GF-D8 (cell line): ENCODE measurements around the gene IL12RB2.
A peak's percentile ranks its signal among the peaks of the same experiment; 100 is the strongest.
"Not testable (repeated sequence)": the region's sequence is repeated elsewhere in the genome, so short reads cannot be mapped to it uniquely, and the experiment has no call there.

ENCODE experiments used
- DNase-seq: peaks from one replicate; lab custom pipeline; 2025; lab: John Stamatoyannopoulos, UW

The IL12RB2 gene

DNA sequence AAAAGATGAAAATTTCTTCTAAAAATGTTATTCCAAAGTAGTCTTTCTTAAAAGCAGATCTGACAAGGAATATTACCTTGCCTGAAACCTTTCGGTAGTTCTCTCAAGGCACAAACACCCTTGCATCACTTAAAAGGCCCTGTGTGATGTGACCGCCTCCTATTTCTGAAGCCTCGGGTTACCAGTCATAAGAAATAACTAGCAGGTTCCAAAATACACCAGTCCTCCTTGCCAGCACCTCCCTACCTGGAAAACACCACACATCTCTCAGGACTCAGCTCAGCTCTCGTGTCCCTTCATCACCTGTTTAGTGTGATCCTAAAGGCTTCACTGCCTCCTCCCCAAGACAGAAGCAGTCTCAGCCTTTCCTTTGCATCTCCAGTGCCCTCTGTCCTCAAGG is 86.9 kb downstream of the IL12RB2 start:
- no peak for DNase-seq

DNA sequence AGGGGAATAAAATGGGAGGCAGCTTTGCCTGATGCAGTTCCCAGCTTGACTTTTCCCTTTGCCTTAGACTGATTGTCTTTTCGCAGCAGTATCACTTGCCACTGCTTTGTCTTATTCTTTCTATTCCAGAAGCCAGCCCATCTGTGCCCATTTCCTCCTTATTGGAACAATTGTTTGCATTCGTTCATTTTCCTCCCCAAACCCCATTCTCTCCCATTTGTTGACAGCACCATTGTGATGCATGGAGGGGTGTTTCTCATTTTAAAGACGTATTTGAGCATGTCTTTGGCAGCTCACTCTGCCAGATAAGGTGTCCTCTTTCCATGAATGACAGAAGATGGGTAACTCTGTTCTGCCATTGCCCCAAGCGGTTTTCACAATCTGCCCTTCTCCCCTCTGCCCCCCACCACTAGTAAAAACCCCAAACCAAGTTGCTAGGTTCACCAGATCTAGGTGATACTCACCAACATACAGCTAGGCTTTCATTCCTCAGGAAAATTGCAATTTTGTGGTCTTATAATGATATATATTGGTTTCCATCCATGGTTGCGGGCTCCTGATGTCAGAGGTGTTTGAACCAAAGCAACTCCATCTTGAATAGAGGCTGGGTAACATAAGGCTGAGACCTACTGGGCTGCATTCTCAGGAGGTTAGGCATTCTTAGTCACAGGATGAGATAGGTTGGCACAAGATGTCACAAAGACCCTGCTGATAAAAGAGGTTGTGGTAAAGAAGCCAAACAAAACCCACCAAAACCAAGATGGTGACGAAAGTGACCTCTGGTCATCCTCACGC is 91.7 kb downstream of the IL12RB2 start:
- DNase-seq = no peak

DNA sequence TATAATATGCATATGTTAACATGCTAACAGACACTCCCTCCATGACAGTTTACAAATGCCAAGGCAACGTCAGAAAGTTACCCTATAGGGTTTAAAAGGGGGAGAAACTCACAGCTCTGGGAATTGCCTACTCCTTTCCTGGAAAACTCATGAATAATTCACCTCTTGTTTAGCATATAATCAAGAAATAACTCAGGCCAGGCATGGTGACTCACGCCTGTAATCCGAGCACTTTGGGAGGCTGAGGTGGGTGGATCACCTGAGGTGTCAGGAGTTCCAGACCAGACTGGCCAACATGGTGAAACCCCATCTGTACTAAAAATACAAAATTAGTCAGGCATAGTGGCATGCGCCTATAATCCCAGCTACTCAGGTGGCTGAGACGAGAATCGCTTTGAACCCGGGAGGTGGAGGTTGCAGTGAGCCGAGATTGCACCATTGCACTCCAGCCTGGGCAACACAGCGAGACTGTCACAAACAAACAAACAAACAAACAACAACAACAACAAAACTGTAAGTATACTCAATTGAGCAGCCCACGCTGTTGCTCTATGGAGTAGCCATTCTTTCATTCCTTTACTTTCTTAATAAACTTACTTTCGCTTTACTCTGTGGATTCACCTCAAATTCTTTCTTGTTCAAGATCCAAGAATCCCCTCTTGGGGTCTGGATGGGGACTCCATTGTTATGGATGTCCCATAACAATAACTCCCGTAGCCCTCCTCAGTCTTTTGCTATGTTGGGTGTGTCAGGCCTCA is 92.5 kb downstream of the IL12RB2 start:
- DNase-seq = not testable (repeated sequence)

DNA sequence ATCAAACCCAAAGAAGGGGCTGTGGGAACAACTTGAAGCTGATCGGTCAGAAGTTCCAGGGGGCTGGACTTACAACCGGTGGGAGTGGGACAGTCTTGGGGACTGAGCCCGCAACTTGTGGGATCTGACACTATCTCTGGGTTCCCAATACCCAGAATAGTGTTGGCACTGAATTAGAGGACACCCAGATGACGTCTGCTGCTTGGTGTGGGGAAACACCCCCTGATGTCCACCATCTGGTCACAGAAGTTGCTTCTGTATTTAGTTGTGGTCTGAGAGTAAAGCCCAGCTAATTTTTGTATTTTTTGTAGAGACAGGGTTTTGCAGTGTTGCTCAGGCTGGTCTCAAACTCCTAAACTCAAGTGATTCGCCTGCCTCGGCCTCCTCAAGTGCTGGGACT is 93.8 kb downstream of the IL12RB2 start:
- DNase-seq = no peak

DNA sequence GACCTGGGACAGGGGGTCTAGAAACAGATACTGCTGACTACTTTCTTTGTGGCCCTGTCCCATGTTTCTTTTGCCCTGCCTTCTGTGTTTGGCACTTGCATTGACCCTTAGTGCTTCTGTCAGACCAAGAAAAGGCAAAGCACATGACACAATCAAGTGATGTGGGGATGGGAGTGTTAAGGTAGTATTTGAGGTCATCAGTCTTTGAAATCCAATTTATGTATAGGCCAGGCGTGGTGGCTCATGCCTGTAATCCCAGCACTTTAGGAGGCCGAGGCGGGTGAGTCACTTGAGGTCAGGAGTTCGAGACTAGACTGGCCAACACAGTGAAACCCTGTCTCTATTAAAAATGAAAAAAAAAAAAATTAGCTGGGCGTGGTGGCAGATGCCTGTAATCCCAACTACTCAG is 96.5 kb downstream of the IL12RB2 start:
- DNase-seq = no peak

DNA sequence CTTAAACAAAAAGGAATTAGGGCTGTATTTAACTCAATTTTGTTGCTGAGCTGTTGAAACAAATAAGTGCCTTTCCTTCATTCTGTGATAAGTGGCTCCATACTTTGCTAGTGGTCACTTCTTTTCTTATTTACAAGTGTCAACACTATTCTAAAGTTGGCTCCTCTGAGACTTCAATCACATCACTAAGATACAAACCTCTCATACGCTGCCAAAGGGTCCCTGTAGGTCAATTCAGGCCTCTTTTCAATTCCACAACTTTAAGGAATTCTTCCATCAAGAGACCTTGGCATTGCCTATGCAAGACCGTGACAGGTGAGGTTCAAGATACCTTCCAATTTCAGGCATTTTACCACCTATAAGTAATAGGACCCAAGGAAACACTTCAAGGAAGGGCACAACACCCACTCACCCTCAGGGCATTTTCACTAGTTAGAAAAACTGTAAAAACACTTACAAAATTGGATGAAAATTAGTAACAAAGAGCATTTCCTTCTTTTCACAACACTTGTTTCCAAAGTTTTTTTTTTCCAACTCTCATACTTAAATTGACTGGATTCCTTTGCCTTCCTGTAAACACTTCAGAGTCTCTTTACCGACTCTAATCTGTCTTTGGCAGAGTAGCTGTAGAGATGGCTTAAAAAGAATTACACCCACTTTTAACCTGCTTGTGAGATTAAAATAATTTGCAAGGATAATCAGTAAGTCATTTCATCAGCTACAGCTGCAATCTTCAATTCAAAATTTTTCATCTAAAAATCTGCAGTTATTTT is 98.0 kb downstream of the IL12RB2 start:
- DNase-seq = no peak

DNA sequence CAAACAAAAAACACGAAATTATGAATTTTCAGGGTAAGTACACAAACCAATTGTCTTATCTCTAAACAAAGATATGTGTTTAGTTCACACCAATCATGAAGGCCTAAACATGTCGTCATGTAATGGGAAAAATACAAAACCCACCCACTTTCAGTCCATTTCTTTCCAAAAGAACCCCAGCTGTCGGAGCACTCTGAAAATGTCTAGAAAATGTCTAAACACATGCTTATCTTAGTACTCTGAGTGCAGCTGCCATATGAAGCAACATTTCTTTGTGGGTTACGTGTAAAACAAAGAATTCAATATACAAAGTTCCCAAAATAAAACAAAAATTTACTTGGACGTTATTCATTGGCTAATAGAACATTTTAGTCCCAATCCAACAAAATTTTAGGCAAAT is 99.8 kb downstream of the IL12RB2 start:
- no peak for DNase-seq

DNA sequence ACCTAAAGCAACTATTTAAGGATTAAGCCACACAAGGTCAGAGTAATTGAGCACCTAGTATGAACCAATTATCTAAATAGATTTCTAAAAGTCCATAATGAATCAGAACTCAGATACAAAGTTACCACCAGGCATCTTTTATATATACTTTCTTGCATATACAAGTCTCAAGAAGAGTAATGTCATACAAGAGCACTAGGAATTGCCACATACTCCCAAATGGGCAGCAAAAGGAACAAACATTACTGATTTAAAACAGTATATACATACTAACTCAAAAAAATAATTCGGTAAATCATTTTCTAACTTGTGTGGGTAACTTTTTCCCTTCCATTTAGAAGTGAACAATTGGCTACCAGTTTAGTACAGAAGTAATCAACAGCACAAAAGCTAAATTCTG is 100.5 kb downstream of the IL12RB2 start:
- DNase-seq = no peak

DNA sequence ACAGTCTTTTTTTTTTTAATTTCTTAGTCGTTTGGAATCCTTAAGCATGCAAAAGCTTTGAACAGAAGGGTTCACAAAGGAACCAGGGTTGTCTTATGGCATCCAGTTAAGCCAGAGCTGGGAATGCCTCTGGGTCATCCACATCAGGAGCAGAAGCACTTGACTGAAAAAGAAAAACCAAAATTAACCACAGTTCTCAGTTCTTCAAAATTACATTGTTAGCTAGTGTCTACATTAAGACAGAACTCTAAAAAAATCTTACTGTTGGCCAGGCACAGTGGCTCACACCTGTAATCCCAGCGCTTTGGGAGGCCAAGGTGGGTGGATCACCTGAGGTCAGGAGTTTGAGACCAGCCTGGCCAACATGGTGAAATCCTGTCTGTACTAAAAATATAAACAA is 105.4 kb downstream of the IL12RB2 start:
- DNase-seq = not testable (repeated sequence)

DNA sequence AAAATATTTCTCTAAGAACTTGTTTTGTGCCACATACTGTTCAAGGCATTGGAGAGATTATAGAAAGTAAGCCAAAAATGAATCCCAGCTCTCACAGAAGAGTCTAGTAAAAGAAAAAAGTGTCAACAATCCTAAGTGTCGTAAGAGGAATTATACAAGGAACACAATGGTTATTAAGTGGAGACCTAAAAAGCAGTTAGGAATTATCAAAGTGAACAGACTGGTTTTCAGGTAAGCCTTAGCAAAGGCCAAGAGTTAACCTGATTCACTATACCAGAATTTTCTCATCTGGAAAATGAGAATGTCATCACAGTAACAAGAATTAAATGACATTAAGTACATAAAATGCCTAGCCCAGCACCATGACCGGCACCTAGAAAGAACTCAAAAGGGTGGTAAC is 106.9 kb downstream of the IL12RB2 start:
- DNase-seq = no peak

DNA sequence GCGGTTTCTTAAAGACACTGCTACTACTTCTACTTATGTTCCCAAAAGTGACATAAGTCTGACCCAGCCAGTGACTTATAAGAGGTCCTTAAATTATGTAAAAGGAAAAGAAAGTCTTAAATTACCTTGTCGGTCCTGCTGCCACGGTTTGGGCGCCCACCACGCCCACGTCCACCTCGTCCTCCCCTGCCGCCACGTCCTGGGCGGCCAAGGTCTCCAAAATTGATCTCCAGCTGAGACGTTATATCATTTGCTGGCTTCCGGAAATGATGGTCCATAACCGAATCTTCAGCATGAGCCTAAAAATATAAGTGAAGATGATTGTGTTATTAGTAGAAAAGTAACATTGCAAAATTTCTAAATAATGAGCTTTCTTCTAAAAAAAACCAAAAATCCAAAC is 107.4 kb downstream of the IL12RB2 start:
- no peak for DNase-seq

DNA sequence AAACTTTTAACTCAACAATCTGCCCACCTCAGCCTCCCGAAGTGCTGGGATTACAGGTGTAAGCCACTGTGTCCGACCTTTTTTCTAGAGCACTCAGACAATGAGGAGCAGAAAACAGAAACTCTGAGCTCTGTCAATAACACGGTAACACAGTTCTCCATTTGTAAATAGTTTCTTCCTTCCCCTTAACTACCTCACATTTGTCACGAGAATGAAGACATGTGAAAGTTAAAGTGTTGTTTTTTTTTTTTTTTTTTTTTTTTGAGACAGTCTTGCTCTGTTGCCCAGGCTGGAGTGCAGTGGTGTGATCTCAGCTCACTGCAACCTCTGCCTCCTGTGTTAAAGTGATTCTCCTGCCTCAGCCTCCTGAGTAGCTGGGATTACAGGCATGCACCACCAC is 110.1 kb downstream of the IL12RB2 start:
- not testable (repeated sequence) for DNase-seq

DNA sequence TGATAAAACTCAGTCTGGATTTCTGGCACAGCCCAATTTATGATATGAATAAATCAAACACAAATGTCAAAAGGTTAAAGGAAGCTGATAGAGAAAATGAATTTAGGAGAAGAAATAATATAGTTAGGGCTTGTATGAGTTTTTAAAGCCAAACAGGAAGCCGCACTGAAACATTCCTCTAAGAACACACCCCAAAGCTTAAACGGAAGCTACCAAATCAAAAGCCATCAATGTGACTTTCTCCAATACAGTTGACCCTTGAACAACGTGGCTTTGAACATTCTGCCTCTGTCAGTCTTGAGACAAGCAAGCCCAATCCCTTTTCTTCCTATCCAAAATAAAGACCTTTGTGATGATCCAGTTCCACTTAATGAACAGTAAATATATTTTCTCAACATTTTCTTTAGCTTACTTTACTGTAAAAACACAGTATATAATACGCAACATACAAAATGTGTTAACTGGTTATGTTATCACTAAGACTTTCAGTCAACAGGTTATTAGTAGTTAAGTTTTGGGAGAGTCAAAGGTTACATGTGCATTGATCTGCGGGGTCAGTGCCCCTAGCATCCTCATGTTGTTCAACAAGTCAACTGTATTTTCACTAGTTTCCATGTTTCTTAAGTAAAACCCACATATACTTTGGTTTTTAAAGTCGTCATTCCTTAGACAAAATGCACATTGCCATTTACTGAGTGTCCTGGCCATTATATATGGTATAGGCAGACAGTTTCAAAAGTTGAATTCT is 111.3 kb downstream of the IL12RB2 start:
- DNase-seq = no peak

DNA sequence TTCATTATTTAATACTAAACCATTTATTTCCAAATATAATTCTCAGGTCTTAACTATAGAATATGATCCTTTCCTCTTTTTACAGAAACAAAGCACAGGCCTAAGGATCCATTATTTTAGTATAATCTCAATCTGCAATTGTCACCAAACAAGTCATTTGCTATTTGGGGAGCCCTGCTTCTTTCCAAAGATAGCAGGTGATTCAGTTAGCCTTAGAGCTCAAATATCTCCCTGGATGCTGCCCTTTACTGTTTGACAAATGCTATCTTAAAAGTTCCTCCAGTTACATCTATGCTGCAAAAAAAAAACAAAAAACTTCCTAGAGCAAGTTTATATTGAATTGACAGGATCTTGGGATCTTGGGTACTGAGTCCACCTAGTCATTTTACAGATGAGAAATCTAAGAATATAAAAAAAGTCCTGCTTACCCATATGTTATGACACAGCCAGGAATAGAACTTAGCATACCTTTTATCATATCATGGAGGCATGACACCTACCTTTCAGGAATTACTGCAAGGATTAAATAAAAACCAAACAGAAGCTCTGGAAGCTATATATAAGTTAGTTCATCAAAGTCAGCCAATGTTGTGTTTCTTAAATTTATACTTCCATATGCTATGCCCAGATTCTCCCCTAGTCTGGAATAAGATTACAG is 113.3 kb downstream of the IL12RB2 start:
- DNase-seq = no peak

DNA sequence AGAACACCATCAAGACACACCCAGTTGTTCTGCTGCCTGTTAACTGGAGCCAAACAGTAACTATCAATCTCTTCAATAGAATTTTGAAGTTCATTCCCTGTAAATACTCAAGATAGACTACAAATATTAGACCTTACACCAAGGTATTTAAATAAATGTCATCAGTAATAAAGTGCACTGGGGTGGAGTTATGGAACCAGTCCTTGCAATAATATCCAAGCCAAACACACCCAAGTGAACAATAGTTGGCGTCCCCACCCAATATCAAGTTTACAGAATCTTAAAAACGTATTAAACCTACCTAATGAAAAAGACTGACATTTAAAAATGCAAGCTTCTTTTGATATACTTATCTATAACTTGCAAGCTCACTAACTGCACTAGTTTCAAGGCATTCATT is 119.8 kb downstream of the IL12RB2 start:
- DNase-seq = no peak

DNA sequence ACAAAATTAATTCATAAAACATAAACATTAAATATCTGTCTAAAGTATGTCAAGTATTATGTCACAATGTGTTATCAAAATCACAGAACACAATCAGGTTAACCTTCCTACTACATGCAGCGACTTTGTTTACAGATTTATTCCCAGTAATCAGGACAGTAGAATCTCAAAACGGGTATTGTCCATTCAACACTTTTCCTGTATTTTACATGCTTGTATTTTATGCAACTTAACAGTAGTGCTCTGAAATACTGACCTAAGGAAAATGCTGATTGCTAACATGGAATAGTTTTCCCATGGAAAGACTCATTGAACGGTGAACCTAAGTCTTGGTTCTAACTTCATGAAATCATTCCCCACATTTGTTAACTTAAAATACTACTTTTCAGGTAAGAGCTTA is 120.3 kb downstream of the IL12RB2 start:
- DNase-seq = no peak

DNA sequence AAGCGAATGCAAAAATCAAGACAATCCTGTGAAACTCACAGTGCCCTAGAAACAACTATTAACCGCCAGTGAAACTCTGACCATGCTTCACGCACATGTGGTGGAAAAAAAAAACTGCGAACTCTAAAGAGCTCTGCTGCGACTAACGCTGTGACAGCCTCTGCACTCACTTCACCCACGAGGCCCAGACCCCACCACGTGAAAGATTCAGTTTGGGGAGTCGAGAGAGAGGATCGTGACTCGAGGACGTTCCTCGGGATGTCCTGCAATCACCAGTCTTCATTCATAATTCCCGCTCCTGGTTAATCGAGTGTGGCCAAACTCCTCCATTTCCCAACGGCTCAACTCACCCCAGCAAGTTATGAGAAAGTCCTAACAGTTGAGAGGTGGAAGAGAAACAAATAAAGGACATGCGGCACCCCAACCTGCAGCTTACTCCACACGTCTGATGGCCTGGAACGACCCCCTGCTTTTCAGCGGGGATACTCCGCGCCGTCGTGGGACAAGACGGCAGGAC is 121.4 kb downstream of the IL12RB2 start:
- DNase-seq = no peak

DNA sequence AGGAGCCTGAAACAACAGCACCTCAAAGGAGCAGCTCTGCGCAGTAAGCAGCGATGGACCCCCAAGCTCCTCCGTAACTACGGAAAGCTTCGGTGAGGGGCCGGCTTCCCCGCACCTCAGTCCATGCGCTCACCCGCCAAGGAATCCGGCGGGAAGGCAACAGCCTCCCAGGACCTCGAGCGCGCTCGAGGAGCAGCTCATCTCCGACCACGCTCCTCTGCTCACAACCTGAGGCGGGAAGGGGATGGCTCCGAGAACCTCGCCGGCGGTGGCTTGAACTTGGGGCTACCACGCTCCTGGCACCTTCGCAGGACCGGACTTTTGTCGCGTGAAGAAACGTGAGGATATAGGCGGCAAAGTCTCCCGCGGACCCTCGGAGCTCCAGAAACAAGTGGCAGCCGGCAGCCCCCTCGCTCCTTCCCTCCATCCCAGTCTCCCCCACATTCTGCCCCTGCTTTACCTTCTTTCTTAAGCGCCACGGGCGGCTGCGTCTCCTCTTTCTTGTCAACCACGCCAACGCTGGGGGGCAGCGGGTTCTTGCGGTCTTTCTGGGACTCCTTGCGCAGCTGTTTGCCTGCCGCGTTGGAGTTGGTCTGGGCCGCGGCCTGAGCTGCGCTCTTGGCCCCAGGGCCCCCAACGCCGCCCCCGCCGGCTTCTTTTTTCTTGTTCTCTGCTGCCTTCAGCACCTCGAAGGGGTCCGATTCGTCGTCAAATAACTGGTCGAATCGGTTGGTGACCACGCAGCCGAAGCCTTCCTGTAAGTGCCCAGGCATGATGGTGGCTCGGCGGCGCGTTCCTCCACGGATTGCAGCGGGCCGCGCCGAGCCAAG is 122.1 kb downstream of the IL12RB2 start:
- DNase-seq = no peak

DNA sequence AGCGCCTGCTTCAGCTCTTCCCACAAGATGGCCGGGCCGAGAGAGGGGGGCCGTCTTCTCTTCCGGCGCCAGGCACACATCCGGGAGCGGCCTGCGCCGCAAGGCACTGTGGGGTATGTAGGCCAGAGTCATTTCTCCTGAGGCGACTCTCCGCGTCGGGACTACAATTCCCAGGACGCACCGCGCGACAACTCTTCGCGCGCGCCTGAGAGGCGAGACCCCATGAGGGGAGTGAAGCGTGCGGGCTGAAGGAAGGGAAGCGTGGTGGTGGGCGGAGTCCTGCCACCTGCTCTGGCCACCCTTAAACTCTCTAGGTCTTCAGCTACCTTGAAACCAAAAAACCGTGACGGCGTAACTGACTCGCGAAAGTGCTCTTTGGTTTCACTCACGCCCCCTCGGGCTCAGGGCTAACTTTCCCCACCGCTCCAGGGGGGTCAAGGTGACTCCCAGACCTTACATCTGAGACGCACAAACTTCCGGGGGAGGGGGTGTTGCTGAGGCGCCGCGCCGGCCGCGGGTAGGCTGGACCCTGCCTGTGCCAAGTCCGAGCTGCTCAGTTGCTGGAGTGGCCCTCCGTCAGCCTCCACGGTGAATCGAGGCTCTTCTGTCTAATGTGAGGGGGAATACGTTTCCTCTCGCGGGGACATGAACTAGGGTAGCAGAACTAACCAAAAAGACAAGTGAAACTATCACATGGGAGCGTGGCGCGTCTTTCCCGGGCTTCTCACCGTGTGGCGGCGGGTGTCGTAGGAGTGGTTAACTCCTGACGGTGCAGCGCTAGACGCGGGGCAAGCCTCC is 122.9 kb downstream of the IL12RB2 start, which contains the start of gene SERBP1:
Gene SERBP1 (minus strand): TSS at position 45 of the 798 bp plus-strand sequence. CDS start 102 bp downstream, outside the sequence.
- peak; percentile 95 for DNase-seq
